Daoy (cell line): ENCODE measurements around the gene UBN2. TPM values are rescaled to one million over a fixed set of nuclear protein-coding genes. Genes with fewer than 3 reads are reported as not detected.
"Not testable (repeated sequence)": the region's sequence is repeated elsewhere in the genome, so short reads cannot be mapped to it uniquely, and the experiment has no call there.

ENCODE experiments used
- DNase-seq: peaks from one replicate; pipeline ENCODE4 v3.0.0-alpha.2; 2015; ENCODE audit warnings: low read depth
- total RNA-seq: library from RNA; depleted of rRNA; stranded (reverse); fragments of >200 nt; shearing (Covaris generic); gene quantifications from 2 replicates; pipeline ENCODE4 v1.2.3, GENCODE V29; 2014; rRNA removed

Gene UBN2
- total RNA-seq, result 2.1 and 2.9 TPM in 2 replicates

- peak; percentile 97 for DNase-seq
Observed at GRCh38 chr7:139230774-139231512, at the start of gene UBN2. Gene UBN2, plus strand, starts transcription at chr7:139231237. Its CDS starts 248 bp downstream, at chr7:139231485.

- DNase-seq, result no peak
Observed at GRCh38 chr7:139181404-139181803, 49.6 kb upstream of the UBN2 start.

GRCh38 chr7:139182363-139182762 lies 48.7 kb upstream of the UBN2 start:
- DNase-seq, result no peak

- no peak for DNase-seq
Observed at GRCh38 chr7:139183251-139183650, 47.8 kb upstream of the UBN2 start.

GRCh38 chr7:139183878-139184338 lies 47.1 kb upstream of the UBN2 start:
- no peak for DNase-seq

GRCh38 chr7:139186146-139186545 lies 44.9 kb upstream of the UBN2 start:
- DNase-seq, result no peak

GRCh38 chr7:139189357-139189756 lies 41.7 kb upstream of the UBN2 start:
- DNase-seq, result no peak

GRCh38 chr7:139192014-139192706 lies 38.9 kb upstream of the UBN2 start:
- no peak for DNase-seq

GRCh38 chr7:139200382-139200781 lies 30.7 kb upstream of the UBN2 start:
- no peak for DNase-seq

GRCh38 chr7:139203992-139204391 lies 27.0 kb upstream of the UBN2 start:
- peak; percentile 9 for DNase-seq

GRCh38 chr7:139205843-139206242 lies 25.2 kb upstream of the UBN2 start:
- no peak for DNase-seq

- DNase-seq, result no peak
Observed at GRCh38 chr7:139212133-139212532, 18.9 kb upstream of the UBN2 start.

GRCh38 chr7:139213489-139213888 lies 17.5 kb upstream of the UBN2 start:
- DNase-seq, result not testable (repeated sequence)

GRCh38 chr7:139218173-139218572 lies 12.9 kb upstream of the UBN2 start:
- DNase-seq, result no peak

GRCh38 chr7:139224219-139224618 lies 6.8 kb upstream of the UBN2 start:
- no peak for DNase-seq

GRCh38 chr7:139224836-139225235 lies 6.2 kb upstream of the UBN2 start:
- not testable (repeated sequence) for DNase-seq

- not testable (repeated sequence) for DNase-seq
Observed at GRCh38 chr7:139225286-139226157, 5.5 kb upstream of the UBN2 start.

GRCh38 chr7:139226158-139226515 lies 4.9 kb upstream of the UBN2 start:
- not testable (repeated sequence) for DNase-seq

- DNase-seq, result not testable (repeated sequence)
Observed at GRCh38 chr7:139226988-139227488, 4.0 kb upstream of the UBN2 start.

- no peak for DNase-seq
Observed at GRCh38 chr7:139230023-139230422, 1.0 kb upstream of the UBN2 start.

- DNase-seq, result no peak
Observed at GRCh38 chr7:139230484-139230773, 608 bp upstream of the UBN2 start.
